ENCODE results near the gene NCOA6.
"Not testable (repeated sequence)": the region's sequence is repeated elsewhere in the genome, so short reads cannot be mapped to it uniquely, and the experiment has no call there.

NCOA6 gene

DNA sequence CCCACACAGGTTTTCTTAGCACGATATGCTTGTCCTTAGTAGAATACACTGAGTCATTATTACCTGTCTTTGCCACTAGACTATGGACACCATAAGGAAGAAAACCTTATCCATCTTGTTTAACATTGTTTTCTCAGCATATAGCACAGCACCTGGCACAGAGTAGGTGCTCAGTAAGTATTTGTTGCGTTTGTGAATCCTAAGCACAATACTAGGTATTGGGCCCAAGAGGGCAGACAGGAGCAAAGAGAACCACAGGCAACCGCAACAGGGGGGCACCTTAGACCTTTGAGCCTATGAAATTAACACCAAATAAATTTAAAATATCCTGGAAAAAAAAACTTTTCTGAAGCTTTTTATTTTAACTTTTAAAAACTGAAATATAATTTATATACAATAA lies 3.7 kb upstream of the NCOA6 start:
- DNase-seq (ENCODE audit: low read depth in 3 of 3) = no peak

GRCh38 chr20:34824806-34825529 lies 483 bp downstream of the NCOA6 start:
- DNase-seq (ENCODE audit: low read depth in 3 of 3) = peak; percentile 14 to 57 (median 26)

- peak; percentile 55 to 76 (median 61) for DNase-seq (ENCODE audit: low read depth in 3 of 3)
Observed at GRCh38 chr20:34824452-34824805, 1.0 kb downstream of the NCOA6 start.

GRCh38 chr20:34824026-34824425 lies 1.4 kb downstream of the NCOA6 start:
- DNase-seq (ENCODE audit: low read depth in 3 of 3) = no peak

GRCh38 chr20:34820805-34821578 lies 4.5 kb downstream of the NCOA6 start:
- no peak for DNase-seq (ENCODE audit: low read depth in 3 of 3)

DNA sequence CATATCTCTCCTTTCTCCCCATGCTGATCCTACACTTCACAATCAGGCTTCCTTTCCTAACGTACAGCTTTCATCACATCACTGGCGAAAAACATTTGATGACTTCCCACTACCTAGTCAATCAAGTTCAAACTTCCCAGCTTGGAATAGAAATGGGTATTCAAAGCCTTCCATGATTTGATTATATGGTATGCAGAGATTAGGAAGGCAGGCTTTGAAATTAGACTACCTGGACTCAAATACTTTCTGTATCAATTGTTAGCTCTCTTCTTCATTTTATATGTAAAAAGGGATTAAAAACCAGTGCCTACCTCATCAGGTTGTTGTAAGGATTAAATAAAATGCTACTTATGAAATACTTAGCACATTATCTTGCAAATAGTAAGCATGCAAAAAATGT lies 7.7 kb downstream of the NCOA6 start:
- no peak for DNase-seq (ENCODE audit: low read depth in 3 of 3)

DNA sequence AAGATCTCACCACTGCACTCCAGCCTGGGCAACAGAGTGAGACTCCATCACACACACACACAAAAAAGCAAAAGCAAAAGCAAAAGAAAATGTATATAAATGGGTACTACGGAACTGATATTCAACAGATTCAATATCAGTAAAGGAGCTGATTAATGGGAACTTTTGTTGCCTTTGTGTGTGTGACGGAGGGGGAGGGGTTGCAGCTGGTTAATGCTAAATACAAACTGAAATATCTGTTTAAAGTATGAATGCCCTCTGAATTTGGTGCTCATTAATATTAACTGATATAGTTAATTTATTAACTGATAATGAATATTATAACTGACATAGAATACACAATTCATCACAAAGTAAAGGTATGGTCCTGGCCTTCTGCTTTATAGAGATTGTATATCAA lies 8.4 kb downstream of the NCOA6 start:
- no peak for DNase-seq (ENCODE audit: low read depth in 3 of 3)

DNA sequence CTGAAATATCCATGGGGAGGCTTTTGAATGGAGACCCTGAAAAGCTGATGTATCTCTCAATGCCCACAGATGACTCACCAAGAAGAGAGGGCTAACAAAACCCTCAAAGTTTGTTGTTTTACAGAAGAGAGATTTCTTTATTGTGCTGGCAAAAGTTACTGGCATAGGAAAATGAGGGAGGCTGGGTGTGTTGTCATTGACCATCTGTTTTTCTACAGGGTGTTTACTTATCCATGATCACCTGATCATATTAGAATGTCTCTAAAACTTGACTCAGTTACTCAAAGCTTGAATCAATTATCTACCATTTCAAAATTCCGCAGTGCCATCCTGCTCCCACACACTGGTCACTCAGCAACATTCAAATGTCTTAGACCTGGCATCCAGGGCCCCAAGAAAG lies 9.8 kb downstream of the NCOA6 start:
- DNase-seq (ENCODE audit: low read depth in 3 of 3) = no peak

- DNase-seq (ENCODE audit: low read depth in 3 of 3) = no peak
Observed at GRCh38 chr20:34808583-34808982, 16.9 kb downstream of the NCOA6 start.

DNA sequence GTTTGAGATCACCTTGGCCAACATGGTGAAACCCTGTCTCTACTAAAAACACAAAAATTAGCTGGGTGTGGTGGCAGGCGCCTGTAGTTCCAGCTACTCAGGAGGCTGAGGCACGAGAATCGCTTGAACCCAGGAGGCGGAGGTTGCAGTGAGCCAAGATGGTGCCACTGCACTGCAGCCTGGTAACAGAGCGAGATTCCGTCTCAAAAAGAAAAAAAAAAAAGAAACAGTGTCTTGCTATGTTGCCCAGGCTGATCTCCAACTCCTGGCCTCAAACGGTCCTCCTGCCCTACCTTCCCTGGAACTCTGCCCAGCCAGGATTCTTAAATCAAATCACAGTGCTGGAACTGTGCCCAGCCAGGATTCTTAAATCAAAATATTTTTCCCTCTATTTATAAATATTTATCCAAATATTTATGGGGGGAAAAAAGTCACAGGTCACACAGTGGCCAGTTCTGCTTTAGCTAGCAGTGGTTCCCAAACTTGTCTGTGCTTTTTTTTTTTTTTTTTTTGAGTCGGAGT lies 17.4 kb downstream of the NCOA6 start:
- DNase-seq (ENCODE audit: low read depth in 3 of 3) = not testable (repeated sequence)

DNA sequence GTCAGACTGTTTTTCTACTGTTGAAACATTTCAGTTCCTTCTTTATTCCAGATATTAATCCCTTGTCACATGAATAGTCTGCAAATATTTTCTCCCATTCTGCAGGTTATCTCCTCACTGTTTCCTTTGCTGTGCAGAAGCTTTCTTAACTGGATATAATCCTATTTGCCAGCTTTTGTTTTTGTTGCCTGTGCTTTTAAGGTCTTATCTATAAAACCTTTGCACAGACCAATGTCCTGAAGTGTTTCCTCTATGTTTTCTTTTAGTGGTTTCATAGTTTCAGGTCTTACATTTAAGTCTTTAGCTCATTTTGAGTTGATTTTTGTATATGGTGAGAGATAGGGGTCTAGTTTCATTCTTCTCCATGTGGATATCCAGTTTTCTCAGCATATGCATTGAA lies 19.2 kb downstream of the NCOA6 start:
- DNase-seq (ENCODE audit: low read depth in 3 of 3) = no peak

GRCh38 chr20:34798871-34799270 lies 26.6 kb downstream of the NCOA6 start:
- DNase-seq (ENCODE audit: low read depth in 3 of 3) = no peak

DNA sequence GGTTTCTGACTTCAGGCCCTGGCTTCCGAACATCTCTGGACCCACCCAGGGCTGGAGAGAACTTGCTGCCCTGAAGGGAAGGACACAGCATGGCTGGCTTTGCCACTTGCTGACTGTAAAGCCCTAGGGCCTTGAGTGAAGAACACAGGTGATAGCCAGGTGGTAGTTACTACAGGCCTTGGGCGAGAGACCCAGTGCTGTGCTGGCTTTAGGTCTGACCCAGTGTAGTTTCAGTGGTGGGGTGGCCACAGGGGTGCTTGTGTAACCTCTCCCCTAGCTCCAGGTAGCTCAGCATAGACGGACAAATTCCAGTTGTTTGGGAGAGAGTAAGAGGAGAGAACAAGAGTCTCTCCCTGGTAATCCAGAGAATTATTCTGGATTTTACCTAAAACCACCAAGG lies 27.1 kb downstream of the NCOA6 start:
- DNase-seq (ENCODE audit: low read depth in 3 of 3) = no peak

GRCh38 chr20:34797012-34797995 lies 28.1 kb downstream of the NCOA6 start:
- no peak for DNase-seq (ENCODE audit: low read depth in 3 of 3)

DNA sequence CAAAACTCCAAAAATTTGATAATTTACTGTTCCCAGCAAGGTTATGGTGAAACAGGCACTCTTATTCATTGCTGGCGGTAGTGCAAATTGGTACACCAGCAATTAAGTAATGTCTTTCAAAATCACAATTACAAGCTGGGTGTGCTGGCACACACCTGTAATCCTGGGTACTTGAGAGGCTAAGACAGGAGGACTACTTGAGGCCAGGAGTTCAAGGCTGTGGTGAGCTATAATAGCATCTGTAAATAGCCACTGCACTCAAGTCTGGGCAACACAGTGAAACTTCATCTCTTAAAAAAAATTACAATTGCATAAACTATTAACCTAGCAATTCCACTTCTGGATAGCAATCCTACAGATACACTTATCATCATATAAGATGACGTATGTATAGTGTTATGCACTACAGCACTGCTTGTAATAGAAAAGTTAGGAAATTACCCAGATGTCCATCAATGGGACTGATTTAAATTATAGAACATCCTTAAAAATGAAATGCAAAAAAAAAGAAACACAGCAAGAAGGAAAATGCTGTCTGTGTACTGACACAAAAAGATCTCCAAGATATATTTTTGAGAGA lies 31.4 kb downstream of the NCOA6 start:
- DNase-seq (ENCODE audit: low read depth in 3 of 3) = no peak

- no peak for DNase-seq (ENCODE audit: low read depth in 3 of 3)
Observed at GRCh38 chr20:34792687-34793363, 32.6 kb downstream of the NCOA6 start.

GRCh38 chr20:34791289-34792020 lies 34.0 kb downstream of the NCOA6 start:
- DNase-seq (ENCODE audit: low read depth in 3 of 3) = no peak

GRCh38 chr20:34781220-34781619 lies 44.2 kb downstream of the NCOA6 start:
- DNase-seq (ENCODE audit: low read depth in 3 of 3) = no peak

- not testable (repeated sequence) for DNase-seq (ENCODE audit: low read depth in 3 of 3)
Observed at GRCh38 chr20:34780291-34780690, 45.2 kb downstream of the NCOA6 start.

- no peak for DNase-seq (ENCODE audit: low read depth in 3 of 3)
Observed at GRCh38 chr20:34776177-34776576, 49.3 kb downstream of the NCOA6 start.

All from stimulated activated CD4-positive, alpha-beta T cell treated with anti-CD3 and anti-CD28 coated beads, TNF-alpha, amount 100 ng/mL, for 24 hours (primary cell).